H1 (cell line): Measurements from ENCODE around the gene SRSF7. TPM values are rescaled to one million over a fixed set of nuclear protein-coding genes. Genes with fewer than 3 reads are reported as not detected.

Source experiments
- CTCF ChIA-PET: fragments of 300-600 bp; sonication (Branson Sonifier 250); formaldehyde crosslinking; loops from one replicate; lab custom pipeline; 2021; ENCODE audit not compliant: partially characterized antibody; lab: Charles Lee
- POLR2A ChIA-PET: fragments of 300-600 bp; sonication (Branson Sonifier 250); formaldehyde crosslinking; loops from one replicate; lab custom pipeline; 2021; ENCODE audit warnings: inconsistent platforms; ENCODE audit not compliant: partially characterized antibody; lab: Charles Lee
- DNase-seq, 2 experiments: peaks; one replicate each; pipeline versions ENCODE4 v3.0.0 to v3.0.0-alpha.2; 2010 to 2022; ENCODE audit warnings: low spot score in 2 of 2, low read depth in 1 of 2, mixed read lengths in 1 of 2
- FAIRE-seq: peaks from 2 replicates; lab custom pipeline; 2011; peaks lifted over from hg19 to GRCh38; lab: Jason Lieb, UNC
- H2AFZ ChIP-seq: 2 replicates; pipeline ENCODE4 v1.8.1; 2012; ENCODE audit warnings: low read length, inconsistent platforms
- H2AK5ac ChIP-seq: 2 replicates; pipeline ENCODE4 v1.6.1; 2013; ENCODE audit warnings: low read depth, low read length
- H2BK120ac ChIP-seq: replicated peaks from 2 replicates; pipeline ENCODE3; 2013; ENCODE audit warnings: low read depth, low read length, inconsistent platforms
- H2BK12ac ChIP-seq: 2 replicates; pipeline ENCODE4 v1.6.1; 2013; ENCODE audit warnings: low read depth, low read length
- H2BK15ac ChIP-seq: 2 replicates; pipeline ENCODE4 v1.6.1; 2013; ENCODE audit warnings: low read length
- H2BK20ac ChIP-seq: 2 replicates; pipeline ENCODE4 v1.6.1; 2013; ENCODE audit warnings: low read length
- H2BK5ac ChIP-seq: 2 replicates; pipeline ENCODE4 v1.6.1; 2013; ENCODE audit warnings: low read depth, low read length
- H3K14ac ChIP-seq: 2 replicates; pipeline ENCODE4 v1.6.1; 2013; ENCODE audit warnings: inconsistent platforms; ENCODE audit not compliant: insufficient read length
- H3K18ac ChIP-seq: 2 replicates; pipeline ENCODE4 v1.6.1; 2013; ENCODE audit warnings: low read length; ENCODE audit errors: extremely low read depth
- H3K23ac ChIP-seq: 2 replicates; pipeline ENCODE4 v1.6.1; 2013; ENCODE audit warnings: inconsistent platforms; ENCODE audit not compliant: insufficient read length
- H3K23me2 ChIP-seq: 2 replicates; pipeline ENCODE4 v1.6.1; 2013; ENCODE audit warnings: low read depth, low read length
- H3K27ac ChIP-seq: 2 replicates; pipeline ENCODE4 v1.6.1; 2011; ENCODE audit warnings: low read depth, low read length, inconsistent platforms
- H3K27me3 ChIP-seq, 4 experiments: replicated peaks in 1 of 4; 1 replicate in 1 of 4; 2 replicates in 3 of 4; pipeline versions ENCODE4 v1.6.1 to v1.8.1; 2011 to 2013; ENCODE audit warnings: low read length in 3 of 4, mild to moderate bottlenecking in 3 of 4, inconsistent platforms in 2 of 4, mixed read lengths in 2 of 4, moderate library complexity in 1 of 4; ENCODE audit not compliant: control insufficient read depth in 3 of 4, insufficient read depth in 3 of 4; ENCODE audit errors: extremely low read depth in 1 of 4
- H3K36me3 ChIP-seq, 4 experiments: 2 replicates each; pipeline versions ENCODE4 v1.6.1 to v1.8.1; 2011 to 2013; ENCODE audit warnings: mild to moderate bottlenecking in 4 of 4, low read length in 3 of 4, moderate library complexity in 2 of 4, control low read depth in 1 of 4, inconsistent platforms in 1 of 4; ENCODE audit not compliant: insufficient read depth in 4 of 4, control insufficient read depth in 2 of 4
- H3K4ac ChIP-seq: replicated peaks from 2 replicates; pipeline ENCODE3; 2013; ENCODE audit warnings: low read length, low read depth, mixed read lengths, inconsistent platforms; ENCODE audit not compliant: insufficient read length
- H3K4me1 ChIP-seq, 4 experiments: replicated peaks in 1 of 4; 1 replicate in 1 of 4; 2 replicates in 3 of 4; pipeline versions ENCODE4 v1.6.1 to v1.8.1; 2011 to 2013; ENCODE audit warnings: low read length in 3 of 4, inconsistent platforms in 2 of 4, mixed read lengths in 1 of 4; ENCODE audit not compliant: insufficient read depth in 4 of 4, control insufficient read depth in 3 of 4
- H3K4me2 ChIP-seq, 2 experiments: 2 replicates each; pipeline versions ENCODE4 v1.6.1 to v1.8.1; 2011 to 2013; ENCODE audit warnings: low read depth in 2 of 2, low read length in 2 of 2, control low read depth in 1 of 2, inconsistent platforms in 1 of 2, mild to moderate bottlenecking in 1 of 2; ENCODE audit not compliant: insufficient read depth in 1 of 2
- H3K4me3 ChIP-seq, 4 experiments: fragments of 200-600, 300-600 bp in 1 of 4; sonication (generic), shearing (Covaris generic), sonication (Bioruptor Twin) in 1 of 4; 2 replicates each; pipeline versions ENCODE4 v1.5.1 to v1.8.1; 2011 to 2016; ENCODE audit warnings: low read length in 4 of 4, low read depth in 3 of 4, control low read depth in 2 of 4, inconsistent platforms in 2 of 4, mild to moderate bottlenecking in 2 of 4, mixed read lengths in 1 of 4, moderate library complexity in 1 of 4; ENCODE audit not compliant: insufficient read depth in 2 of 4; ENCODE audit errors: extremely low read depth in 1 of 4
- H3K56ac ChIP-seq: replicated peaks from 2 replicates; pipeline ENCODE3; 2013; ENCODE audit warnings: low read depth, mild to moderate bottlenecking, mixed read lengths, low read length, inconsistent platforms; ENCODE audit not compliant: insufficient read length
- H3K79me1 ChIP-seq: 2 replicates; pipeline ENCODE4 v1.6.1; 2013; ENCODE audit warnings: low read depth, low read length, control low read depth
- H3K79me2 ChIP-seq, 2 experiments: 2 replicates each; pipeline versions ENCODE4 v1.6.1 to v1.8.1; 2012 to 2013; ENCODE audit warnings: low read length in 2 of 2, mild to moderate bottlenecking in 2 of 2, inconsistent platforms in 1 of 2; ENCODE audit not compliant: insufficient read depth in 2 of 2, control insufficient read depth in 1 of 2
- H3K9ac ChIP-seq, 4 experiments: replicated peaks in 1 of 4; 1 replicate in 1 of 4; 2 replicates in 3 of 4; pipeline versions ENCODE4 v1.6.1 to v1.8.1; 2011 to 2013; ENCODE audit warnings: low read depth in 3 of 4, low read length in 3 of 4, control low read depth in 2 of 4, mild to moderate bottlenecking in 2 of 4, moderate library complexity in 2 of 4, inconsistent platforms in 1 of 4; ENCODE audit errors: extremely low read depth in 1 of 4
- H3K9me3 ChIP-seq, 2 experiments: 2 replicates each; pipeline versions ENCODE4 v1.6.1 to v1.8.1; 2012 to 2013; ENCODE audit warnings: mild to moderate bottlenecking in 2 of 2, moderate library complexity in 2 of 2, control low read depth in 1 of 2, inconsistent platforms in 1 of 2, low read depth in 1 of 2, low read length in 1 of 2, mixed read lengths in 1 of 2; ENCODE audit not compliant: insufficient read depth in 2 of 2
- H4K20me1 ChIP-seq, 2 experiments: replicated peaks in 1 of 2; 2 replicates each; pipeline versions ENCODE3 to v1.8.1; 2011 to 2013; ENCODE audit warnings: inconsistent platforms in 2 of 2, low read length in 2 of 2, mild to moderate bottlenecking in 1 of 2; ENCODE audit not compliant: insufficient read depth in 2 of 2, control insufficient read depth in 1 of 2
- H4K5ac ChIP-seq: 2 replicates; pipeline ENCODE4 v1.6.1; 2013; ENCODE audit warnings: low read length, low read depth, mixed read lengths, inconsistent platforms; ENCODE audit not compliant: insufficient read length
- H4K8ac ChIP-seq: 2 replicates; pipeline ENCODE4 v1.8.0; 2013; ENCODE audit warnings: mild to moderate bottlenecking, moderate library complexity, low read length, inconsistent platforms; ENCODE audit not compliant: insufficient read depth; ENCODE audit errors: extremely low read depth
- H4K91ac ChIP-seq: replicated peaks from 2 replicates; pipeline ENCODE3; 2013; ENCODE audit warnings: low read length, mixed read lengths, inconsistent platforms; ENCODE audit not compliant: insufficient read length
- BACH1 ChIP-seq: IDR thresholded peaks from 2 replicates; pipeline ENCODE4 v1.6.1; 2012; ENCODE audit warnings: low read length, improper control_type of control experiment
- CHD1 ChIP-seq: IDR thresholded peaks from 2 replicates; pipeline ENCODE4 v1.6.1; 2012; ENCODE audit warnings: low read depth, low read length, improper control_type of control experiment
- E2F6 ChIP-seq: IDR thresholded peaks from 2 replicates; pipeline ENCODE4 v1.6.1; 2012; ENCODE audit warnings: inconsistent platforms
- HDAC2 ChIP-seq, 2 experiments: fragments of 300-600 bp in 1 of 2; sonication (generic) in 1 of 2; IDR thresholded peaks; 2 replicates each; pipeline ENCODE4 v1.6.1; 2011 to 2012; ENCODE audit warnings: low read depth in 2 of 2, low read length in 2 of 2, mild to moderate bottlenecking in 2 of 2, moderate library complexity in 2 of 2, borderline replicate concordance in 1 of 2, inconsistent platforms in 1 of 2
- KDM4A ChIP-seq: IDR thresholded peaks from one replicate; pipeline ENCODE4 v1.7.1; 2012; ENCODE audit warnings: low read depth, mild to moderate bottlenecking, moderate library complexity, low read length, inconsistent platforms; ENCODE audit not compliant: severe bottlenecking
- POLR2A ChIP-seq, 2 experiments: IDR thresholded peaks; 1 replicate in 1 of 2; 2 replicates in 1 of 2; pipeline ENCODE4 v1.6.1; 2011; ENCODE audit warnings: low read depth in 2 of 2, low read length in 2 of 2, mild to moderate bottlenecking in 2 of 2; ENCODE audit errors: control extremely low read depth in 1 of 2
- SRF ChIP-seq: IDR thresholded peaks from 2 replicates; pipeline ENCODE4 v1.6.1; 2011; ENCODE audit warnings: mild to moderate bottlenecking, low read depth, low read length, moderate library complexity
- WGBS, 2 experiments: shearing (Covaris generic) in 1 of 2; methylation state at CpG; one replicate each; pipeline versions ENCODE4 v1.1.6 to v1.1.7; 2013 to 2015; ENCODE audit warnings: low lambda C conversion rate in 2 of 2, mixed read lengths in 2 of 2, inconsistent platforms in 1 of 2, low coverage in 1 of 2, missing lambda C conversion rate in 1 of 2; ENCODE audit not compliant: insufficient replicate concordance in 2 of 2, insufficient coverage in 1 of 2, insufficient read length in 1 of 2; ENCODE audit errors: extremely low coverage in 1 of 2, missing lambda C conversion rate in 1 of 2; 5-methylcytosine and 5-hydroxymethylcytosine counted together
- polyA plus RNA-seq, 7 experiments: library from polyadenylated mRNA; depleted of rRNA in 3 of 7; stranded (reverse) in 5 of 7; unstranded in 2 of 7; fragments of >200 nt in 5 of 7; fragments of 200-250 nt in 2 of 7; gene quantifications; 1 replicate in 5 of 7; 2 replicates in 1 of 7; 4 replicates in 1 of 7; pipeline versions ENCODE4 v1.2.1 to v1.2.3, GENCODE V29; 2011 to 2013; ENCODE audit warnings: missing spikeins in 2 of 7, mixed read lengths in 2 of 7
- total RNA-seq: library from RNA; stranded (reverse); fragmentation: NEBNext Ultra II Directional; extraction: Animal tissue kit (Norgen Biotek cat#: 25700); gene quantifications from 2 replicates; pipeline ENCODE4 v1.2.1, GENCODE V29; 2021

SRSF7 gene
- total and polyA plus RNA-seq, 2 of the 8 experiments (the other 6 are each of a cell fraction or from before 2014, with no cell fraction given): 370 to 415 TPM

DNA sequence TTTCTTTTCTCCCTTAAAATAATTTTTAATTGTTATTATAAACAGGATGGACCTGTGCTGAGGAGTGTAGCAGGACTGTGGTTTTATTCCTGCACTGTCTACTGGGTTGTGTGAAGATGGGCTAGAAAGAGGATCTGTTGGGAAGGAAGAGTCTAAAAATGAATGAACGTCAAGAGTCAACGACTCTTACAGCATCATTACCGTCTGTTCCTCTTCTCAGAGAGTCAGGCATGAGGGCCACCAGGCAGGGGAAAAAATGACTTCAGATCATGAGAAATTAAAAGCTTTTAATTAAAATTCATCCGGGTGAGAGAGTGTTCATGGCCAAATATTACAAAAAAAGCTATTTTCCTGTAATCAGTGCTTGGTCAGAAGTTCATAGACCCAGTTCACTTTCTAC, 32.6 kb downstream of the SRSF7 start:
- Histone ChIP-seq H3K79me2 (no peaks in the 10 kb centered on the region), H3K18ac (no peak overlapping the region), H3K56ac (no peak overlapping the region), H3K14ac (no peak overlapping the region)
- POLR2A ChIA-PET: interaction anchor here (0.7 to 2.4 kb wide), 3 partner anchors 14 to 117 kb away, joined by 3 to 8 read pairs (median 3); partner anchors contain the start of gene SRSF7
- TF ChIP-seq KDM4A: no peak
- no peak for TF ChIP-seq BACH1
- no peak for TF ChIP-seq E2F6
- no peak for TF ChIP-seq CHD1
- TF ChIP-seq SRF: no peak
- no peak for TF ChIP-seq HDAC2 (IDR thresholded peaks at IDR 0.05; ENCODE audit: borderline replicate concordance in 1 of 2, low read depth in 2 of 2, low read length in 2 of 2)
- no peak for TF ChIP-seq POLR2A (IDR thresholded peaks at IDR 0.05; ENCODE audit: control extremely low read depth in 1 of 2, low read depth in 2 of 2, low read length in 2 of 2)
- TF ChIP-seq, all 59 proteins: peak for 0
- Histone ChIP-seq H3K36me3 (no peaks in the 10 kb centered on the region), H2AFZ (no peak overlapping the region), H3K4me1 (no peaks in the 10 kb centered on the region), H2BK12ac (no peak overlapping the region), H4K5ac (no peak overlapping the region), H4K91ac (no peak overlapping the region), H3K9ac (no peak overlapping the region), H3K23me2 (no peaks in the 10 kb centered on the region), H3K27me3 (no peaks in the 10 kb centered on the region), H3K4me2 (no peak overlapping the region), H3K27ac (no peak overlapping the region), H4K8ac (no peak overlapping the region), H2AK5ac (no peak overlapping the region), H4K20me1 (no peaks in the 10 kb centered on the region), H2BK5ac (no peak overlapping the region), H3K4ac (no peak overlapping the region), H2BK15ac (no peak overlapping the region), H3K79me1 (no peaks in the 10 kb centered on the region), H2BK20ac (no peak overlapping the region), H3K9me3 (no peaks in the 10 kb centered on the region), H3K4me3 (no peak overlapping the region), H3K23ac (no peak overlapping the region), H2BK120ac (no peak overlapping the region)
- WGBS, 2 experiments: 92% methylated on average over 4 of the region's 4 CpGs; no CpG with 5 or more reads in 1 of the 2 experiments
- no peak for FAIRE-seq
- CTCF ChIA-PET: interaction anchor here (0.9 to 1.1 kb wide), 2 partner anchors 37 to 115 kb away, joined by 3 read pairs; no protein-coding TSS in a partner anchor
- DNase-seq: no peak
